GOT3 (cell line): ENCODE results near the gene MBNL2.

Experiments used
- DNase-seq: peaks from one replicate; lab custom pipeline; 2025; ENCODE audit warnings: mixed read lengths; lab: John Stamatoyannopoulos, UW

Gene MBNL2

DNA sequence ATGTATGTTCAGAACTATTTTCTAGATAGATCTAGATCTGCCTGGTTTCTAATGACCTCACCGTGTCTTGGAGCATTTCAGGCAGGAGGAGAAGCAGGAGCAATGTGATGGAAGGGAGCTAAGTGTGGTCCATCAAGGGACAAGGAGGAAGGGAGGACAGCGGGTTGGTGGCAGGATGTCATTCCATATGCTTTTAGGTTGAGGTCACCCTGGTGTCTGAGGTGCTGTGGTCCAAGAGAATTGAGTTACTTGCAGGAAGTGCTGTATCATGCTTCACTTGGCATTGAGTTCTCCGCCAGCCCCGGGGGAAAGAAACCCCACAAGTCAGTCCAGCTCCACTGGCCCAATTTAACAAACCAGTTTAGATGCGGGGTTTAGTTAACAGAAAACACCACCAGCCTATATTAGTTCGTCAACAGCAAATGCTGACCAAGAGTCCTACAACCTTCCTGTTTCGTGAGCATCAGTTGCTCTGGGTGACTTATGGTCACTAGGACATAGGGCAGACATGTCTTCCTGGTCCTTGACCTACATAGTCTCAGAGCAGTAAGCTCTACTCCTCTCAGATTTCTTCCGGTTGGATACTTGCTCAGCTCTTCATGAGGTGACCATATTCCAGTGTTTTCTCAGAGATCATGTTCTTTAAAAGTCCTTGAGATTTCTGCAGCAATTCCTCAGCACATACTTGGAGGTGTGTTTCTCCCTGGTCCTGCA is 79.4 kb downstream of the MBNL2 start:
- no peak for DNase-seq

DNA sequence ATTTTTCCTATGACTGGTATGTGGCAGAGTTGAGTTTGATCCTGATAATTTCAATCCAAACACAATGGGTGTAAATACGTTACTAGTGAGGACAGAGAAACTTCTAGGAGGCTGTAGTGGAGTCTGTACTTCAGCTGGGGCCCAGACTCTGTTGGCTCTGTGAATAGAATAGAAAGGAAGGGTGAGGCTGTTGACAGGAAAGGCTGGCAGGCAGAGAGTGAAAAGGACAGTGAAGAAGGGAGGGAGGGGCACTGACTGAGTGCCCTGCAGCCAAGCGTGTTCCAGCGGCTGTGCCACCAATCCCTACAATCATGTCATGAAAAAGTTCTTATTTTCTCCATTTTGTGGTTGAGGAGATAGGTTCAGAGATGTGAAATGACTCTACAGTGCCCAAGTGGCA is 80.5 kb downstream of the MBNL2 start:
- DNase-seq = no peak

DNA sequence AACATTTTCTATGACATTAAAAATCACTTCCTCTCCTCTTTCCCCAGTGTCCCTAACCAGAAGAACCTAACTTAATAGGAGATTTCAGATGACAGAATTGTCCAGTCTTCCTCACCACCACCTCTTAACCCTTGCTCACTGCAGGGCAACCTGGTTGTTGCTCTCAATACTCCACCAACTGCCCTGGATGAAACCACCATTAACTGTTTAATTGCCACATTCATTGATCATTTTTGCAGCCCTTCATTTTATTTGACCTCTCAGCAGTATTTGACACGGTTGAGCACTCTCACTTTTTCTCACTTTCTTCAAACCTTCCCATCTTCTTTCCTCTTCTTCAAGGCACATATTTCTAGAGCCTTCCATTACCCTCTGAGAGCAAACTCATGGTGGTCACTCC is 84.0 kb downstream of the MBNL2 start:
- no peak for DNase-seq

DNA sequence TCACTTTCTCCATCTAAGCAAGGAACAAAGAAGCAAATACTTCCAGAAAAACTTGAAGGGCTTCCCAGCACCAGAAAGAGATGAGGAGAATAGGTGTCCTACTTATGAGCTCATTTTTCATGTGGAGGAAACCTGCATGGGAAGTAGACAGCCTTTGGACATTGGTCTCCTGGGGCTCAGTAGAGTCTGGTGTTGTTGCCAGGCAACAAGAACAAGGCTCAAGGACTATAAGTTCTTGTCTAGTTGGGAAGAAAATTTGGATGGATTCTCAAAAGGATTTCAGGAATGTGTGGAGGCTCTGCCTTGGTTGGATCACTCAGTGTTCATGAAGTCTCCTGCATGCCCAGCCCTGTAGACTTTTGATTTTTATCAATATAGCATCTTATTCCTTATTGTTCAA is 84.5 kb downstream of the MBNL2 start:
- no peak for DNase-seq

DNA sequence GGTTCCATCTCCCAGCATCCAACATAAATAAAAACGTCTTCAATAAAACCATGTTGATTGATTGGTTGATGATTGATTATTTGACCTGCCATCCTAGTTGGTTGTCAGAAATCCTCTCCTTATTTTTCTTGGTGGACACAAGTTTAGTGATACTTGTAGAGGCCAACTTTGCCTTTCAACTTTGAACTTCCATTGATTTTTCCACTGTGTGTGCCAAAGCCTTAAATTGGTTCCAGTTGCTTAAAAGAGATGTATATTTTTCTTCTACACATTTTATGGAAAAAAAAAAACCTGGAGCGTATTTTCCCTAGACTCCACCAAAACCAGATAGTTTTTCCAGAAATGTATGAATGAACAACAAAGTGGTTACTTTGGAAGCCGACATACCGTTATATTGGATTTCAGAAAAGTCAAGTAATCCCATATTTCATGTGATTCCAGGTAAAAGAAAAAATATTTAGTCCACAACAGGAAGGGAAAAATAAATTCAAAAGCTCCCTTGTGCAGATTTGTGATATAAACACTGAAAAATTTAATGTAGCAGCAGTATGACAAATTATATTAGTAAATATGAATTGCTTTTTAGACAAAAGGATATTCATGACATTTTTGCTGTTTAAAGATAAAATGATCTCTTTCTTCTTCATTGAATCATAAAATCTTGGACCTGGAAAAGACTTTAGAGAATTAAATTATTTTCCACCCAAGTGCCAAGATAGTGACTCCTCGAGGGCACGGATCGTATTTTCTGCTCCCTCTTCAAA is 85.2 kb downstream of the MBNL2 start:
- no peak for DNase-seq

DNA sequence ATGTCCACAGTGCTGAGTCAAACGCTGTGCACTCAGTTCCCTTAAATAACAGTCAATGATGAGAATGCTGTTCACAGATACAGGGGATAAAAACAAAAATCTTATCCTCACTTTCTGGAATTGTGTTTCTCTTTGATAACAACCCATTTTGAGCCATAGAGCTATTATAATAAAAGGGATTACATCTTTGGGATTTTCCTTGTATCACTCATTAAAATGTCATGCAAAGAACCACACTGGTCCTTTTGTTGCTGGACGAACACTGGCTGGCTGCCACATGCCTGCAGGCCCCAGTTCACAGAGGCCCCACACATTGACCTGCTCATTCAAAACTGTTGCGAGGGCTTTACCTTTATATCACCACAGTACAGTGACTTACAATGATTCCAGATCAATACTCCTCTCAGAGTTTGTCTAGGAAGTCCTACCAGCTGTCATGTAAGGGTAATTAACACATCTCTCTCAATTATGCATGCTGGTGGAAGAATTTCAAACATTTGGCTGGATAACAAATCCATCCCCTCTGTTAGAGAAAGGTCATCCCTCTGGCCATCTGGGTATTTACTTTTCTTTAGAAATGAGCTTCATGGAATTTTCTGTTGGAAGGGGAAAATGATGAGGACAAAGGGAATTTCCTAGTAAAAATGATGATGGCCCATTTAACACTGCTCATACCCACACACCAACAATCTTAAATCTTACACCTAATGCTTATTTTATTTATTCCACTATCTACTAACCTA is 85.9 kb downstream of the MBNL2 start:
- DNase-seq = peak; percentile 89

DNA sequence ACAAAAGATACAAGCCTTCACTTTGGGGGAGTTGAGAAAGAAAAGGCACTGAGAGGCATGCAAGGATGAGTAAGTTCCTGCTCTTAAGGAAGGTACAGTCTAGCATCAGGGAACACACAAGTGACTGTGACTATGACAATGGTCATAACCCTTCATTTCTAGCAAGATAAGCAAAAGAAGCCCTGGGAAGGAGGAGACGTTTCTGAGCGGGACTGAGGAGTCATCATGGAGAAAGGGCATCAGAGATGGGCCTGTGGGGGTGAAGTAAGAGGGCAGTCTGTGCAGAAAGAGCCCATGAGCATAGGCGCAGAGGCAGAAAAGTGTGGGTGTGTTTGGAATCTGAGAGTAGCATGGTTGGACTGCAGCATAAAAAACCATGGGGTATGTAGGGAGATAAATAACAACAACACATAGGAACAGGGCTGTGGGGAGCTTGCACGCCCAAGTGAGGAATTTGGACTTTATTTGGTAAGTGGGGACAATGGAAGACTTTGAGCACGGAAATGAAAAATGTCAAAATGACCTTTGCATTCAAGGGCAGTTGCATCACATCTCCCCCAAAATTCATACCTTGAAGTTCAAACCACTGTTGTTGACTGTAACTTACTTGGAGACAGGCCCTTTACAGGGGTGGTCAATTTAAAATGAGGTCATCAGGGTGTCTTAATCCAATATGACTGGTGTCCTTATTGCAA is 86.7 kb downstream of the MBNL2 start:
- no peak for DNase-seq

DNA sequence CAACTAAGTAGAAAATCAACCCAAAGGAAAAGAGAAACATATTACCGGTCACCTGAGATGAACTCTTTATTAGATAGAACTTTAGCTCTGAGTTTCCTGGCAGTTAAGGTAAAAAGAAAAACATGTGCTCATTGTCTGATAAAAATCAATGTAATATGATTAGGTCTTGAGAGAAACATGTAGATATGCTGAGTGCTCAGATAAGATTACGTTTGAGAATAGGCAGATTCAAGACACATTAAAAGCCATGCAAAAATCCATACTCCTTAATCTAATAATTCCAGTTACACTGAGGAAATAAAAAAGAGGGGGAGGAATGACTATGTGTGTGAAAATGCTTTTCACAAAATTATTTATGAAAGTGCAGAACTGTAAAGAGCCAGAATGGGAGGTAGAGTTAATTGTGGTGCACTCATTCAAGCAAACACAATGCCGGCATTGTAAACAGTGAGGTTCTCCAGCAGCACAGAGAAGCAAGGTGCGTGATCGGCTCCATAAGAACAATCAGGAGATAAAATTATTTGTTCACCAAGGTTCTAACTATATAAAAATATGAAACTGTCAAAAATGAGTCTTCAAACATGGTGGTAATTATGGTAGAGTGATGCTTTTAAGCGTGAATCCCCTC is 88.8 kb downstream of the MBNL2 start:
- DNase-seq = no peak

DNA sequence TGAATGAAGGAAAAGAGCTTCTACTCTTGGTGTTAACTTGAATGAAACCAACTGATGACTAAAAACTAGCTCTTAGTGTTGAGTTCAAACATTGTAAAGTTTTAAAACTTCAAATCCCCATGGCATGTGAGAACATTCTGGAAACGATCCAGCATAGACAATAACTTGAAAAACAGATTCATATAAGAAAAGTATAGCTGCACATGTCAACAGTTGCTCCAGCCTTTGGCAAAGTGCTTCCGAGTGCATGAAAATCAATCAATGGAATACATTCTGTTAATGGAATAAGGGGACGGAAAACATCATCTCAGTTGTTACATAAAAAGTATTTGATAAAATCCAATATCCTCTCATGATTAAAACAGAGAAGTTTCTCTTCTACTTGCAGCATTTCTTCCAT is 89.8 kb downstream of the MBNL2 start:
- no peak for DNase-seq

DNA sequence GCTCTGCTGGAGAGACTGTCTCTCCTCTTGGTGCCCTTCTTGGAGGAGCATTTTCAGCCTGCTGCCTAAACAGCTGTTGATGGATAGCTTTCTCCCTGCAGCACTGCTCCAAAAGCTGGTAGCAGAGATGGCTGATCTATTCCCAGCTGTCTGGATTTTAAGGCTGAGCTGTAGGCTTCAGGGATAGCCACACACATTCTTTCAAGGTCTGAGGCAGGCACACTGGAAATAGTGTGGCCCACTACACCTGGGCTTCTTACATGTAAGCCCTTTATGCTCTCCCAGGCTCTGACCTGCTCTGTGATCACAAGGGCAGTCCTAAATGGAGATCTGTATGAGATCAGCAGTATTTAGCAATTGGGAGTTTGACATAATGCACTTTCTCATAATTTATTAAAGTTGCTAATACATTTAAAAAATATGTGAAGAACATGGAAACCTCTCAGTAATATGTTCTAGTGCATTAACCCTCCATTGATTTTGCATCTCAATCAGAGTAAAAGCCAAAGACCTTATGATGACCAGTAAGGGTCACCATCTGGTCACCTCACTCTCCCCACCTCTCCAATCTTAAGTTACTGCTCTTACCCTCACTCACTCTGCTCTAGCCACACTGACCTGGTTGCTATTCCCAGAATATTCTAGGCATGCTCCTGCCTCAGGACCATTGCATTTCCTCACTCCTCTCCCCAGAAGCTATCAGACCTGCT is 91.6 kb downstream of the MBNL2 start:
- DNase-seq = no peak

DNA sequence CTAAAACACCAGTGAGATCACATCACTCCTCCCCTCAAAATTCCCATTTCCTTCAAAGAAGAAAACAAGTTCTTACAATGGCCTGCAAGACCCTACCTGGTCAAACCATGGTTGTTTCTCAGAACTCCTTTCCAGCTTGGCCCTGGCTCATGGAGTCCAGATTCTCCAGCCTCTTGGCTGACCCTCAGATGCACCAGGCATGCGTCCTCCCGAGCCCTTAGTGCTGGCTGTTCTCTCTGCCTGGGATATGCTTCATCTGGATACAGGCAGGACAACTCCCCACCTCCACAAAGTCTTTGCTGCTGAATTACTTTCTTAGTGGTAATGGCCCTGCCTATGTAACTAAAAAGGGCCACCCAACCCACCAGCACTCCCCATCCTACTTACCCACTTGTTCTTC is 94.3 kb downstream of the MBNL2 start:
- DNase-seq = no peak

DNA sequence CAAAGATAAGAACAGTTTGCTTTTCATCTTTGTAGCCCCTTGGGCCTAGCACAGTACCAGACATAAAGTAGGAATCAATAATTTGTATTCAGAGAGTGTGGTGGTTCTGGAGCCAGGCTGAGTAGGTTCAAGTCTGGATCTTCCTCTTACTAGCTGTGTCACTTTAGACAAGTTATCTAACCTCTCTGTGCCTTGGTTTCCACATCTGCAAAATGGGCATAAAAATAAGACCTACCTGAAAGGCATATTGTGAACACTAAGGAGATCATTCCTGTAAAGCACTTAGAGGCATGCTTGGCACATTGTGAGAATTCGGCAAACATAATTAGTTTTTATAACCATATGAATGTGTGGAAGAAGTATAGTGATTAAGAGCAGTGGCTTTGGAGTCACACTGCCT is 95.8 kb downstream of the MBNL2 start:
- no peak for DNase-seq

DNA sequence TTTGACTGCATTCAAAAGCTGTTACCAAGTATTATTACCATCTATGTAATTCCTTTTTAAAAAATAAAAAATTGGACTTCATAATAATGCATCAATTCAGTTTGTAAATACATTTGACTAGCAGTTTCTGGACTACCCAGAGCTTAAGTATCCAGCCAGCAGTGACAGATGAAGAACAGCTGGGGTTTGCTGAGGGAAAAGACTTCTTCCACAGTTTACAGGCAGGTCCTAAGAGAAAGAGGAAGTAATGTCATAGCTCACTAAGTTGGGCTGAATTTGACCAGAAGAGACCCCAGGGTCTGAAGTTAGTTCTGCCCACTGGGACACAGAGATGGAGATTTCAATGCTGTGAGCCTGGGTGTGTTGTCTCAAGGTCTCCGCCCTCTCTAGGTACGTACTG is 96.4 kb downstream of the MBNL2 start:
- no peak for DNase-seq

DNA sequence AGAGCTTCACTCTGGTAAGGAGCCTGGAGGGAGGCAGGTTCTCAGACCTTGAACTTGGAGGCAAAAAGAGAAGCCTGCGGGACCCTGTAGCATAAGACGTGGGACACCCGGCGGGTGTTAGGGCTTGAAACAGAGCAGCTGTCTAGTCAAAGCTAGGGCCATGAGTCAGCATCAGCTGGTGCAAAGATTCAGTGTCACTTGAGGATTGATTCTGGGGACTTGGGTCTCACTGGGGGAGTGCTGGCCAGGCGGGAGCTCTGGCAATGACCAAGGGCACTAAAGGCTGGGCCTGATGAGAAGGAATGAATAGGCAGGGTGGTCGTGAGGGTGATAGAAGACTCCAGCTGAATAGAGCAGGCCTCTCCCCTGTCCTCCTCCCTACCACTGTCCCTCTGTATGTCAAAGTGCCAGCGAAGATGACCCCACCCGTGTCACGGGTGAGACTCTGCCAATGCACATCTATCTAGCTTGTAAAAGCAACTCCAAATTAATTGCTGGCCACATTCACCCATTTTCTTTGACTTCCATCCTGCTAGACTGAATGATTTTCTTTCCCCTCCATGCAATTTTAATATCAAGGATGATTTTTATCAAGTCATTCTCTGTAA is 97.1 kb downstream of the MBNL2 start:
- no peak for DNase-seq

DNA sequence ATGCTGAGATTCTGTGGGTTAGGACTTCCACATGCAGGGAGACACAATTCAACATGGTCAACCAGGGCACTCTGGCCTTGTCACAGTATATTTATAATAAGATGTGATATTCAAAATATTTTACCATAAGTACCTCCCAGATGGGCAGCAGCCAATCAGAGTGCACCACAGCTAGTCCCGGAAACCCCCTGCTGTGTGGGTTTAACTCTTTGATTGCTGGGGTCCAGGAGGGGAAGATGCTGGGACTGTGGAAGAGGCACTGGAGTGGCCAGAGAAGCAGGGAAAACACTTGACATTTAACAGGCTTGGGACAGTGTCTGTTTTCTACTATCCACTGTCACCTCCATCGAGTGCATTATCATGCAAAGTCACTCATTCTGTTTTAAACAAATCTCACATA is 99.0 kb downstream of the MBNL2 start:
- DNase-seq = no peak

DNA sequence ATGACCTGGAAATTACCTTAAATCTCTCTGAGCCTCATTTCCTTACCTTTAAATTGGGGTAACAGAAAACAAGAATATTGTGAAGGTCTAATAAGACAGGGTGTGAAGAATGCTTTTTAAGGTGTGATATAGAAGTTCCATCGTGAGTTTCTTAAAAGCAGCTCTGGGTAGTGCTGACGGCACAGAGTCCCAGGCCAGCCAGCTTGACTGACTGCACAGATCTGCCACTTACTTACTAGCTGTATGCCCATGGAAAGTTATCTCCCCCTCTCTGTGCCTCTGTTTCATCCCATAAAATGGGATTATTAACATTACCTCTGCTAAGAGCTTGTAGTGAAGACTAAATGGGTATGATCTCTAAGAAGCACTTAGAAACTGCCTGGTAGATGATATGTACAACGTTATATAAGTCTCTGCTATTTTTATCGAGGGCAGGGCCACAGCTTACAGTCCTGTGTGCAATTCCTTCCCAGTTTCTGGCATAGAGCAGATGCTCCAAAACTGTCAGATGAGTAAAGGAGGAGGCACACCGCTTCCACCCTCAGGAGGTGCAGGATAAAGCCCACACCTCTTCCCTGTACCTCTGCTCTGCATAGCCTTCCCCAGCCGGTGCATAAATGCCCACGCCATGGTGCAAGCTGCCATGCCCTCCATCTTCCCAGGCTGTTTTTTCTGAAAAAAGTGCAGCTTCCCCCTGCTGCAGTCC is 99.6 kb downstream of the MBNL2 start:
- DNase-seq = no peak

DNA sequence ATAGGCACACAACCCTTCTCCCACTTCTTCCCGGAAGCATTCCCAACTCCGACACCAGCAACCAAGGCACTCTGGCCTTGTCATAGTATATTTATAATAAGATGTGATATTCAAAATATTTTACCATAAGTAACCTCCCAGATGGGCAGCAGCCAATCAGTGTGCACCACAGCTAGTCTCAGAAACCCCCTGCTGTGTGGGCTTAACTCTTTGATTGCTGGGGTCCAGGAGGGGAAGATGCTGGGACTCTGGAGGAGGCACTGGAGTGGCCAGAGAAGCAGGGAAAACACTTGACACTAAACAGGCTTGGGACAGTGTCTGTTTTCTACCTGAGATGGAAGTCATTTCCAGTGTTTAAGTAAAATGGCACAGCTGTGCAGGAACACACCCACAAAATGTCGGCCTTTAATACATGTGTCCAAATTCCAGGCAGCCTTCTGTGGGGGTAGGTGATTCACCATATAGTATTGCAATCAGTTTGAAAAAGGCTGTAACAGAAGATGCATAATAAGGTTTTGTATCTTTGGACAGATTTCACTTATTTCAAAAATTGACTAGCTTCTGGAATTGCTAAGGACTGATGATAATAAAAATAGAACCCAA is 100.7 kb downstream of the MBNL2 start:
- no peak for DNase-seq

DNA sequence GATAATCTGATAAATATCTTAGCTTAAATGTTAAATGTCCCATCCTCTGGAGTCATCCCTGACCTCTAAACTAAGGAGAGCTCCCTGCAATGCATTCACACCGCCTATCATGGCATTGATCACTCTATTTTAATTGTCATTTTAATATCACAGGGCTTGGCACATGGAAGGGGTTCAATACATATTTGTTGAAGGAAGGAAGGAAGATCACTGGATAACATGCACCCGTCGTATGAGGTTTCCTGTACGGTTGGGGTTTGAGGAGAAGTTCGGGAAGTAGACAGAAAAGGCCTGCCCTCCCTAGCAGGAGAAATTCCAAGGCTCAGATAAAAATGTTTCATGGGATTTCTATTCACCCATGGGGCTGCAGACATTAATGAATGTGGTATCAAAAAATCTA is 102.0 kb downstream of the MBNL2 start:
- no peak for DNase-seq

DNA sequence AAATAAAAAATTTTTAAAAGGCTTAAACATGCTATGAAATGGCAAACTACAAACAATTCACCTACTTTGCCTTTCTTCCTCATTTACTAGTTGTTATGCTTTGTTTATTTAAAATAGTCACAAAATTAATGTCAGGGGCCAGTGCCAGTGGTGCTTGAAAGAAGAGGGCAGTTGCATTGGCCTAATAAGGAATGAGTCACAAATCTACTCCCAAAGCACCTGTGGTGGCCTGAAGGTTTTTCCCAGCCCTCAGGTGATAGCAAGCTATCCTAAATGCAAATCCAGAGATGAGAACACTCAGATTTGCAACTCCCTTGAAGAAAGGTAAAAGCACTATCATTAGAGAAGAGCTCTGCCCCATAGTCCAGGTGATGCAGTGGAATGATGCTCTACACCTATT is 103.6 kb downstream of the MBNL2 start:
- DNase-seq = no peak

DNA sequence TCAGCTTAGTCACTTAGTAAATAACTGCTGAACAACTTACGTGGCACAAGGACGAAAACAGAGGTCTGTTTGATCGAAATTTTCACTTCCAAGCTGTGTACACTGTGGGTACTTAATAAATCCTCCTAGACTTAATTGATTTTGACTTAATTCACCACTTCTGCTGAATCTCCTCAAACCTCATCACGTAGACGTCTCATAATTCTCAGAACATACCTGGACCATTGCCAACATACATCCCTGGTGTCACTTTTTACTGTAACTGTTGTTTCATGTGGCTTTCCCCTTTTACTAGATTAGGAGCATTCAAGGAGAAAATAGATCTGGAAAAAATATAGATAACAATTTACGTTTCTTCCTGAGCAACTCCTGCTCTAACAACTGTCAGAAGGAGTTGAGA is 105.0 kb downstream of the MBNL2 start:
- no peak for DNase-seq
